ENCODE results near the gene AGAP1.

Gene AGAP1

DNA sequence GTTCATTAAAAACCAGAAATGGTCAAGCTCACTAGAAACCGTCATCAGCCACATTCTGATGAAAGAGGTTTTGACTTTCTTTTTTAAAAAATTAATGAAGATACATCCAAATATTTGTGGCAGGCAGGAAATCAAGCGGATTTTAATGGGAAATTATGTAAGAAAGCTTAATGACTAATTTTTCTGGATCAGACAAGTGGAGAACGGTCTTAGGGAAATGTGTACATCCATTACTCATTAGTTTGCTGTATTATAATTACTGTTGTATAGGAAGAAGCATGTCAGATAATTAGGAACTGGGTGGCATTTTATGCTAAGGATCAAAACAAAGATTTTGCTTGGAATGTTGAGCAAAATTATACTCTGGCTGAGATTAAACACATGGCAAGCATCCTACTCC, 39.4 kb downstream of the AGAP1 start:
- no peak for TF ChIP-seq CTCF (IDR thresholded peaks at IDR 0.05; ENCODE audit: control extremely low read depth, extremely low read depth, low read depth, missing control alignments)
- ChIA-PET POLR2A (no interaction called here), CTCF (no interaction called here)

DNA sequence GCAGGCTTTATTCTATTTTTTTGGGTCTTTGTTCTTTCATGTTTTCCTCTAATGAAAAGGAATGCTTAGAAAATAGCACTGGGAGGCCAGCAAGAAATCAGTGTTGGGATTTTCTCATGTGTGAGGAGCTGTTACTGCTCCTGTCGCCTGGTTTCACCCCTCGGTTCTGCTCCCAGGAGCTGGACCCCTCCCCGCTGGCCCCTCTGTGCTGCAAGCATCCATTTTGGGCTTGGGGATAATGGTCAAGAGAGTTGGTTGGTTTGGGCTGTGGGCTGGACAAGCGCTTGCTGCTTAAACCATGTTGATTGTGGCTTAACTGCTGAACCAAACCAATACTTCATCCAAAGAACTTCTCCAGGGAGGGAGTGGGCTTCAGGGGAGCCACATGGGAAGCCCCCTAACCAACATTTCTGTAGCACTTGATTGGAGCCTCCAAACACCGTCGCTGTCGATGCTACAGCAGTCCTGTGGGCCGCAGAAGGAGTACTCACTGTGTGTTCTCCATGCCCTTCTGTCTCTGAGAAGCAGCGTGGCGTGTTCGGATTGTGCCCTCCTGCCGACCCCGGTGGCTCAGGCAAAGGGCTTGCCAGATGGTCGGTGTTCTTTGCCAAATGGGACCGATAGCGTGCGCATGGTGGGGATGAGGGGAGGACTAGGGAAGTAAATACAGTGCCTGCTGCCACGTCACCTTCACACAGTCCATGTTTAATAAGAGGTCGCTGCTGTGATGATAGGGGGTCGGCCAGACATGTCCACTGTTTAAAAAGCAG, 40.0 kb downstream of the AGAP1 start:
- no peak for TF ChIP-seq CTCF (IDR thresholded peaks at IDR 0.05; ENCODE audit: control extremely low read depth, extremely low read depth, low read depth, missing control alignments)
- POLR2A ChIA-PET = no interaction called here

More for the DNA sequence above, 39.4 kb downstream of the AGAP1 start:
- DNase-seq (ENCODE audit: extremely low spot score) = no peak

GRCh38 chr2:235534678-235535422, 41.0 kb downstream of the AGAP1 start:
- no peak for DNase-seq (ENCODE audit: extremely low spot score)
- CTCF ChIA-PET = no interaction called here
- POLR2A ChIA-PET = no interaction called here
- no peak for TF ChIP-seq CTCF (IDR thresholded peaks at IDR 0.05; ENCODE audit: control extremely low read depth, extremely low read depth, low read depth, missing control alignments)

More for the DNA sequence above, 40.0 kb downstream of the AGAP1 start:
- CTCF ChIA-PET = no interaction called here
- DNase-seq (ENCODE audit: extremely low spot score) = no peak

DNA sequence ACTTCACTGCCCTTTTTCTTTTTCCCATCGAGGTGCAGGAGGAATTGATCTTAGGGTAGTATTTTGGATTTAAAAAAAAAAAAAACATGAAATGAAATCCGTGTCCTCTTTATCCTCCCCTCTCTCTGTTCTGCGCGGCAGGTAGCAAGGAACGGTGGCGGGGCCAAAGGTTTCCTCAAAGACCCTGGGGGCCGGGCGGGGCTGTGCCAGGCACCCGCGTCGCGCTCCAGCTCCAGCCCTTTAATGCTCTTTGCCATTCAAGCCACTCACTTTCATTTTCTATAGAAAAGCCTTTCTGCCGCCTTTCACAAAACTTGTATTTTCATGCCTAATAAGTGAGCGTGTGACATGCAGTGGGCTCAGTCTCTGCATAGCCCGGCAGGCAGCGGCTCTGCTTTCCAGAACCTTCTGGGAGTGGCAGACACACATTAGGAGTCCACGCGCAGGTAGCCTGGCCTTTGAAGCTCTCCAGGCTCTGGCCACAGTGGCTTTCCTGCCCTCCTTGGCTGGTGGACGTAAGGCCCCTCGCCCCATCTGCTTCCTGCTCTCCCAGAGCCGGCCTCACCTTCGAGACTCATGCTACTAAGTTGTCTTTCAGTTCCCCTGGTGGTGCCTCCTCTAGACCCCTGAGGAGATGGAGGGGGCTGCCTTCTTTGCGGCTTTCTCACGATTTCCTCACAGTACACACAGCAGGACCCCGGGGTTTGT, 41.7 kb downstream of the AGAP1 start:
- CTCF ChIA-PET = no interaction called here
- DNase-seq (ENCODE audit: extremely low spot score) = no peak
- POLR2A ChIA-PET = no interaction called here
- no peak for TF ChIP-seq CTCF (IDR thresholded peaks at IDR 0.05; ENCODE audit: control extremely low read depth, extremely low read depth, low read depth, missing control alignments)

- TF ChIP-seq CTCF (IDR thresholded peaks at IDR 0.05; ENCODE audit: control extremely low read depth, extremely low read depth, low read depth, missing control alignments) = no peak
- CTCF ChIA-PET = no interaction called here
- POLR2A ChIA-PET = no interaction called here
- no peak for DNase-seq (ENCODE audit: extremely low spot score)
Observed at GRCh38 chr2:235536711-235537110, 42.9 kb downstream of the AGAP1 start.

DNA sequence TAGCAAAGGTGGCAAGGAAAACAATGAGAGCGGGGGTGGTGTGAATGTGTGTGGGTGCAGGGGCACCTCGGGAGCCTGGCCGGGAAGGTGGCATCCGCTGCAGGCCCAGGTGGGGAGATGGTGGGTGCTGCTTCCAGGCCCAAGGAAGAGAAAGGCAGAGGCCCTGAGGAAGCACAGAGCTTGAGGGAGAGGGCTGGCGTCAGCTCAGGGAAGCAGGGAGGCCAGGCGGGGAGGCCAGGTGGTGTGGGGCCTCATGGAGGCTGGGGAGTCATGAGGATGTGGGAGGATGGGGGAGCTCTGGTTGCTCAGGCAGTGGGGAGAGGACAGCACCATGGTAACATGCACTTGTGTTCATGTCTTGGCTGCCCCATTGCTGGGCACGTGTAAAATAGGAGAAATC, 43.3 kb downstream of the AGAP1 start:
- TF ChIP-seq CTCF (IDR thresholded peaks at IDR 0.05; ENCODE audit: control extremely low read depth, extremely low read depth, low read depth, missing control alignments) = no peak
- ChIA-PET CTCF (no interaction called here), POLR2A (no interaction called here)
- no peak for DNase-seq (ENCODE audit: extremely low spot score)

Measured in GM10248 (cell line).